IgD-negative memory B cell (primary cell): ENCODE results near the gene ACAP1. TPM values are rescaled to one million over a fixed set of nuclear protein-coding genes. Genes with fewer than 3 reads are reported as not detected.

ENCODE experiments used
- H3K27ac Mint-ChIP-seq, 3 donors: one replicate each; pipeline ENCODE4 v1.8.0; 2020 to 2022; ENCODE audit warnings: mild to moderate bottlenecking in 3 of 3, mixed read lengths in 3 of 3, moderate library complexity in 1 of 3
- H3K27me3 Mint-ChIP-seq: one replicate; pipeline ENCODE4 v1.8.0; 2021; ENCODE audit warnings: mixed read lengths
- H3K36me3 Mint-ChIP-seq: one replicate; pipeline ENCODE4 v1.8.0; 2020; ENCODE audit warnings: mild to moderate bottlenecking, mixed read lengths
- H3K4me1 Mint-ChIP-seq, 3 donors: one replicate each; pipeline ENCODE4 v1.8.0; 2020 to 2022; ENCODE audit warnings: mixed read lengths in 3 of 3, mild to moderate bottlenecking in 1 of 3
- H3K4me3 Mint-ChIP-seq, 4 donors: one replicate each; pipeline ENCODE4 v1.8.0; 2020 to 2022; ENCODE audit warnings: mild to moderate bottlenecking in 4 of 4, mixed read lengths in 4 of 4, moderate library complexity in 3 of 4
- H3K9me3 Mint-ChIP-seq, 3 donors: one replicate each; pipeline ENCODE4 v1.8.0; 2020 to 2021; ENCODE audit warnings: mixed read lengths in 3 of 3, mild to moderate bottlenecking in 1 of 3
- polyA plus RNA-seq: library from polyadenylated mRNA; unstranded; fragments of 300-500 nt; fragmentation: Illumina TruSeq; gene quantifications from one replicate; pipeline ENCODE4 v1.2.3, GENCODE V29; 2021

The ACAP1 gene
- polyA plus RNA-seq, 1 donor from 2014 or later = 251 TPM

DNA sequence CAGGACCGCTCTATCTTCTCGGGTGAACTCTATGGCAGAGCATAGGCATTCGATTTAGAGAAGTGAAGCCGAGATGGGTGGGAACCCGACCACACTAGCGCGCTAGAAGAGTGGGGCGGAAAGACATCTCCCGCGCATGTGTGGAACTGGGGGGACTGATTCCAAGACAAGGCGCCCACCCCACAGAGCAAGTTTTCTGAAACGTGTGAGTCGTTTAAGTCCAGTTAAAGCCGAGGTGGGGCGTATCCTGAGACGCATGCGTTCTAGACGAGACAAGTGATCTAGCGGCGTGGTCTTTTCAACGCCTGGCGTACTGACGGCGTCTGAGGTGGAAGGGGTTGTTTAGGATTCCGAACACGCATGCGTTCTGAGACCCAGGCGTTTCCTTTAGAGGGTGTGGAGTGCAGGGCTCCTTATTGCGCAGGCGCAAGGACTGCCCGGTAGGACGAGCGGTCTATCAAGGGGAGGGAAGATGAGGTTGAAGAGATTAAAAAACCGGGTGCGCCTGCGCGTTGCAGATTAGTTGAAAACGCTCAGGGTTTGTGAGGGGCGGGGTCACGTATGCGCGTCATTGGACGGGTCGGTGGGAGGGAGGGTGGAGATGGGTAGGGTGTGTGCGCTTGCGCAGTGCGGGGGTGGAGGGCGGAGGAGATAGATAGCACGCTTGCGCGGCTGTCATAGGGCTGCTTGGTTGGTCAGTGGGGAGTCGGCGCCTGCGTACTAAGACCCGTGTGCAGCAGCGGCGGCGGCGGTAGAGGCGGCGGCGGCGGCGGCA is 29.2 kb upstream of the ACAP1 start, which contains the start of gene EIF5A:
Gene EIF5A, plus strand, starts transcription at position 718 of the 775 bp plus-strand sequence. CDS start 2,008 bp downstream, outside the sequence.
- peak within 1 kb of the TSS; percentile 91 to 99 (median 96) for H3K4me3 Mint-ChIP-seq

DNA sequence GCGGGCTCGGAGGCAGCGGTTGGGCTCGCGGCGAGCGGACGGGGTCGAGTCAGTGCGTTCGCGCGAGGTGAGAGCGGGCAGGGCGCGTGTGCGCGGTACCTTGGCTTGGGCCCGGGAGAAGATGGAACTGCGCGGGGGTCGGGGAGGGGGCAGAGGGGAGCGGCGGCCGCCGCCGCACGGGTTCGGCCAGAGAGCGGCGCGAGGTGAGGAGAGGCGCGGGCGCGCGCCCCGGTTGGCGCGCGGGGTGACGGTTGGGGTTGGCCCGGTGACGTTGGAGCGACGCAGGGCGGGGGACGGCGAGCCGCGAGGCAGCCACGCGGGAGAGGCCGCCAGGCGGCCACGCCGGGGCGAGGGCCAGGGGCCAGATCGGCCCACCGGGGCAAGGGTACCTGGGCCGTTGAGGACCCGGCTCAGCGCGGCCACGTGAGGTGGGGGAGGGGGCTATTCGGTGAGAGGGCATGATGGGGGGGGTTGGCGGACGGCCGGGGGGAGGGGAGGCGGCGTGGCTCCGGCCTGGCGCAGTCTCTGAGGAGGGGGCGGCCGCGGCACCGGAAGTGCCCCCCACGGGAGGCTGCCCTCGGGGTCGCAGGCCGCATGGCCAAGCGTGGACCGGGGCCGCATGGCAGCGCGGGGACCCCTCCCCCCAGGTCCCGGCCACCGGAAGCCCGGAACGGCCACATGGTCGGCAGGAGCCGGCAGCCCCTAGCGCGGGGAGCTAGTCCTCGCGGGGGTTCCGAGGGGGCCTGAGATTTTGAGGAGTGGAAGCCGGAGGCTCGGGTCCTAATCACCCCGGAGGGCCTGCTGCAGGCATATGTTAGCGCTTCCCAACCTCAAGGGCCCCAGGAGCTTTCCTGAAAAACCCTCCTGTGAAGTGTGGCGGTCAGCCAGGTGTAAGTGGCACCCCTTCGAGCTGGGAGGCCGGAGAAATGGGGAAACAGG is 28.4 kb upstream of the ACAP1 start:
- Mint-ChIP-seq H3K36me3 (peaks cover 6% of the 10 kb centered on the region), H3K4me1 (peaks cover 14 to 32% (median 18%) of the 10 kb centered on the region in 3 donors), H3K4me3 (peak overlapping the region; percentile 91 to 99 (median 96)), H3K27me3 (peaks cover 2% of the 10 kb centered on the region), H3K27ac (peak overlapping the region; percentile 95 to 100 (median 99)), H3K9me3 (no peaks in the 10 kb centered on the region)

More for the DNA sequence above, 29.2 kb upstream of the ACAP1 start, which contains the start of gene EIF5A:
- Mint-ChIP-seq H3K9me3 (no peaks in the 10 kb centered on the region), H3K4me1 (peaks cover 14 to 28% (median 16%) of the 10 kb centered on the region in 3 donors), H3K27me3 (peaks cover 2% of the 10 kb centered on the region), H3K27ac (peak within 1 kb of the TSS; percentile 95 to 100 (median 99)), H3K36me3 (peaks cover 6% of the 10 kb centered on the region)

DNA sequence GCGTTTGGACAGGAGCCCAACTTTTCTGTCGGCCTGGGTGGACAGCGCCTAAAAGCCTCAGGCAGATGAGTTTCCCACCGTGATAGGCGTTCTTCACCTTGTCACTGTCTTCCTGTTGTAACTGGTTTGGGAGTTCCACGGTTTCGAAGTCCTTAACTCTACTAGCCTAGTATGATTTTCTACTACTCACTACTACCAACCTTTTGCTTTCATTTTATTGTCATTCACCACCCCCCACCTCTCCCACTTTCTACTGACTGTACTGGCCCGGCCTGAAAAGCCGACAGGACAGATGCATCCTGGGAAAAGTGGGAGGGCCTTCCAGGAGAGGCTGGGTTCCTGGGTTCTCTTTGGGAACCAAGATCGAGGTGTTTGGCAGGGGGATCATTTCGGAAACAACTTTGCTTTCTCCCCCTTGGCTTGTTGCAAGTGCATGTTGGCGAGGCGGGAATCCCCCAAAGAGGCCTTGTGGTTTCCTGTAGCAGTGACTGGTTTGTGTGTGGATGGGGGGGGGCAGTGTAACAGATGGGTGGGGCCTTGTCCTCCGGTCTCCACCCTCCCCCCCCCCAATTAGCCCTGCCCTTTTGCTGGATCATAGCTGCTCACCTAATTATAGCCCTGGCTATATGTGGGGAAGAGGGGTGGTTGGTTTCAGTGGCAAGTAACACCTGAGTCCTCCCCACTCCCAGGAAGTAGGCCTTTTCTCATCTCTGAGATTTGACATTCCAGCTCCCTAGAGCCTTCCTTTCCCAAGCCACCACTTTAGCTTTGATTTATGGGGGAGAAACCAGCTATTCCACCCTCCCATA is 27.5 kb upstream of the ACAP1 start:
- H3K27ac Mint-ChIP-seq = peak overlapping the region; percentile 95 to 99 (median 99)
- H3K9me3 Mint-ChIP-seq = no peaks in the 10 kb centered on the region
- peaks cover 14 to 39% (median 23%) of the 10 kb centered on the region in 3 donors for H3K4me1 Mint-ChIP-seq
- peak overlapping the region; percentile 91 to 99 (median 96) for H3K4me3 Mint-ChIP-seq
- peaks cover 6% of the 10 kb centered on the region for H3K36me3 Mint-ChIP-seq
- H3K27me3 Mint-ChIP-seq = peaks cover 2% of the 10 kb centered on the region

DNA sequence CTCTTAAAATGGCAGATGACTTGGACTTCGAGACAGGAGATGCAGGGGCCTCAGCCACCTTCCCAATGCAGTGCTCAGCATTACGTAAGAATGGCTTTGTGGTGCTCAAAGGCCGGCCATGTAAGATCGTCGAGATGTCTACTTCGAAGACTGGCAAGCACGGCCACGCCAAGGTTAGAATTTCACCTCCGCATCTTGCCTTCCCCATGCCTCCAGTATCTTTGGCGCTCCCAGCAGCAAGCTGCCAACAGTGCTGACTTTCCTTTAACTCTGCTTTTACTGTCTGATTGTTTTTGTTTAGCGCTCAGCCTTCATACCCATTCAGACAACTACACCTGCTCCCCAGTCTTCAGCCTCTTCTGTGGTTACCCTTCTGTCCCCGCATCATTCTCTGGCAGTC is 26.7 kb upstream of the ACAP1 start:
- no peaks in the 10 kb centered on the region for H3K9me3 Mint-ChIP-seq
- peak overlapping the region; percentile 91 to 99 (median 96) for H3K4me3 Mint-ChIP-seq
- H3K27me3 Mint-ChIP-seq = peaks cover 2% of the 10 kb centered on the region
- peaks cover 20 to 46% (median 26%) of the 10 kb centered on the region in 3 donors for H3K4me1 Mint-ChIP-seq
- H3K36me3 Mint-ChIP-seq = peaks cover 6% of the 10 kb centered on the region
- peak overlapping the region; percentile 95 to 99 (median 99) for H3K27ac Mint-ChIP-seq

DNA sequence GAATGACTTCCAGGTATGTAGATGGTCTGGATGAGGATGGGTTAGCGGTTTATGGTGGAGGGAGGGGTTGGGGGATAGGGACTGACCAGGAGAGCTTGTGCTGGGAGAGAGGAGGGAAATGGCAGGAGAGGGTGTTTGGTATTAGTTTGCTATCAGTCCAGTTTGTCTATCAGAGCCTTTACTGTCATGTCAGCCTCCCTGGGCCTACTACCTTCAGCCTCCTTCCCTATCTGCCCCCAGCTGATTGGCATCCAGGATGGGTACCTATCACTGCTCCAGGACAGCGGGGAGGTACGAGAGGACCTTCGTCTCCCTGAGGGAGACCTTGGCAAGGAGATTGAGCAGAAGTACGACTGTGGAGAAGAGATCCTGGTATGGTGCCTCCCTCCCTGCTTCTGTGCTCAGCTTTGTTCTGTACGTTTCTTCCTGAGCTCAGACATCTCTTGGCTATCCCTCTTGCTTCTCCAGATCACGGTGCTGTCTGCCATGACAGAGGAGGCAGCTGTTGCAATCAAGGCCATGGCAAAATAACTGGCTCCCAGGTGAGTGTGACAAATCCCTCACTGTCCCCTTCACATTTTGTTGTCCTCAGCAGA is 25.1 kb upstream of the ACAP1 start:
- peaks cover 2% of the 10 kb centered on the region for H3K27me3 Mint-ChIP-seq
- H3K4me3 Mint-ChIP-seq = peak overlapping the region in 2 of 4 donors; percentile 75 to 91
- peaks cover 6% of the 10 kb centered on the region for H3K36me3 Mint-ChIP-seq
- no peaks in the 10 kb centered on the region for H3K9me3 Mint-ChIP-seq
- H3K27ac Mint-ChIP-seq = peak overlapping the region in 2 of 3 donors; percentile 59 to 95
- H3K4me1 Mint-ChIP-seq = peaks cover 26 to 46% (median 27%) of the 10 kb centered on the region in 3 donors

DNA sequence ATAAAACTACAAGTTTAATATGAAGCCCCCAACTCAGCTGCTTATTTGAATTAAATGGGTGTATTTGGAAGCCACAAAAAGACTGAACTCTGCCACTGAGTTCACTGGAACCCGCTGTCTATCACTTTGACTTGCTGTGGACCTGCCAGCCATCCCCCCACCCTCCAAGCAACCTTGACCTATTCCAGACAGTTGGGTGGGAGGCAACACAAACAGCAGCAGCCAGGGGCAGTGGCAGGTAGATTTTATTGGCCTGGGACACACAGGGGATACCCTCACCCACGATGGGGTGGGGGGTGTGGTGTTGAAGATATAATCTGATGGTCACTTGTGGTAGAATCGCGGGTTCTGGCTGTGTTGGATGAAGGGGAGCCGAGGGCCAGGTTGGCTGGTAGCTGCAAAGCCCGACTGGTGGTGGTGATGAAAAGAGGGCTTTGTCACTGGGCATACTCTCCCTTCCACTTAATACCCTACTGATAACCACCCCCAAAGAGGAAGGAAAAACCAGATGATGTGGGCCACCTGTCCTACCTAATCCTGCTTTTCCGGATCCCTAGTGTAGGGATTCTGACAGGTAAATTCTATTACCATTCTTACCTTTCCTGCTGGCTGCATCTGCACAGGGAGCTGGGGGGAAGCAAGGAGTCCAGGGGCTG is 23.8 kb upstream of the ACAP1 start:
- Mint-ChIP-seq H3K9me3 (no peaks in the 10 kb centered on the region), H3K27me3 (no peaks in the 10 kb centered on the region), H3K4me3 (peak overlapping the region in 3 of 4 donors; percentile 55 to 98 (median 78)), H3K36me3 (peaks cover 6% of the 10 kb centered on the region), H3K4me1 (peaks cover 27 to 46% (median 27%) of the 10 kb centered on the region in 3 donors), H3K27ac (peak overlapping the region; percentile 86 to 99 (median 97))

DNA sequence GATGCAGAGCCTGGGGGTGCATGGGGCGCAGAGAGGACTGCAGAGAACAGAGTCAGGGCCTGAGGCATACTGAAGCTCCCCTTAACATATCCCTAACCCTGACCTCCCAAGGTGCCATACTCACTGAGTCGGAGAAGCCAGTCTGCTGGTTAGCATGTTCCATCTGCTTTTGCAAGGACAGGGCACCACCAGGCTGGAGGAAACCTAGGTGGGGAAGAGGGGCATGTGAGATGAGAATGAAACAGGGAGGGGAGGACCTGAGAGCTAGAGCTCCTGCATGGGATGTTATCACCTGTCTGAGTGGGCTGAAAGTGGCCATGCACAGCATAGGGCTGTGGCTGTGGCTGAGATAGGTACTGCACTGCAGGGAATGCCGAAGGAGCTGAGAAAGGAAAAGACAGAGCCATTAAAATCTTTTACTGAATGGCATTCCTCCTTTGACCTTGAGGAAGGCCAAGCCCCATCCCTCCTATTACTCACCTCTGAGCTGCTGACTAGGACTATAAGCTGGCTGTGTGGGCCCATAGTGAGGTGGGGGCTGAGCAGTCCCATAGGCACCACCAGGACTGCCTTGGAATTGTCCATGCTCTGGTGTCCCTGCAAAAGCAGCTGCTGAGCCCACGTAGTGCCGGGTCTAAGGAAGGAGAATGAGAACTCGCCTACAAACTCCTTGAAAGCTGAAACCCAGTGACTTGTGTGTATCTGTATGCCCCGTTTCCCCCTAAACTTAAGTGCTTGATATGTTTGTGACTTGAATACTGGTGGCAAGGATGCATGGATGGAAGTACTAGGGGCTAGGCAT is 23.0 kb upstream of the ACAP1 start:
- peaks cover 27 to 46% (median 27%) of the 10 kb centered on the region in 3 donors for H3K4me1 Mint-ChIP-seq
- H3K27ac Mint-ChIP-seq = peak overlapping the region; percentile 92 to 99 (median 97)
- no peaks in the 10 kb centered on the region for H3K9me3 Mint-ChIP-seq
- H3K36me3 Mint-ChIP-seq = peaks cover 6% of the 10 kb centered on the region
- H3K4me3 Mint-ChIP-seq = peak overlapping the region; percentile 78 to 98 (median 86)
- H3K27me3 Mint-ChIP-seq = no peaks in the 10 kb centered on the region

DNA sequence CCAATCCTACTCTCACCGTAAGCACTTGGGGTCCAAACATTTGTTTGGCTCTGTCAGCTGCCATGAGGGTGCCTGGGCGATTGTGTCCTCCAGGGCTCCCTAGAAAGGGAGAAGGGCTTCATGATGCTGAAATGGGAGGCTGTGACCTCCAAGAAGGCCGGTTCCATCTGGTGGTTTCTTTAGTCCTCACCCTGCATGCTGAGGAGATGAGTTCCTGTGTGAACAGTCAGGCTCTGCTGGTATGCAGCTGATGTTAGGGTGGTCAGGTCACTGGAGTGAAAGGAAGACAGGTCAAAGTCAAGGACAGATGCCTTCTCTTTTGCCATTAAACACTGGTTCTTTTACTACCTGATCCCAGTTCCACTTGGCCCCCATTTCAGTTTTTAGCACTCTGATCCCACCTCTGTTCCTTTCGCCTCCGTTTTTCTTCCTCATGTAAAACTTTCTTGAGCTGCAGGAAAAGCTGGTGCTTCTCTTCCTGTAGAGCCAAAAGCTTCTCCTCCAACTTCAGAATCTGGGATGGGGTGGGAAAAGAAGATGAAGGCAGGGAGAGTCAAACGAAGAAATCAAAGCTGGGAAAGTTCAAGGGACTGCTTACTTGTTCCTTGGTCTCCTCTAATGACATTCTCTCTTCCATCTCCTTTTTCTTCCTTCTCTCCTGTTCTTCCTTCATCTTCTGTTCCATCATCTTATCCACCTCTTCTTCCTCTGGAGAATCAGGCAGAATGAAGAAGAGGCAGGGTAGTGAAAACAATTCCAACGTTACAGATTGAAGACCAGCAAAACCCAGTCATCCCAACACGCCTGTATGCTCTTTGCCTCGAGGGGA is 22.2 kb upstream of the ACAP1 start:
- Mint-ChIP-seq H3K27me3 (no peaks in the 10 kb centered on the region), H3K27ac (peak overlapping the region; percentile 92 to 99 (median 97)), H3K36me3 (peaks cover 4% of the 10 kb centered on the region), H3K9me3 (no peaks in the 10 kb centered on the region), H3K4me3 (peak overlapping the region; percentile 81 to 98 (median 90)), H3K4me1 (peaks cover 23 to 43% (median 24%) of the 10 kb centered on the region in 3 donors)

DNA sequence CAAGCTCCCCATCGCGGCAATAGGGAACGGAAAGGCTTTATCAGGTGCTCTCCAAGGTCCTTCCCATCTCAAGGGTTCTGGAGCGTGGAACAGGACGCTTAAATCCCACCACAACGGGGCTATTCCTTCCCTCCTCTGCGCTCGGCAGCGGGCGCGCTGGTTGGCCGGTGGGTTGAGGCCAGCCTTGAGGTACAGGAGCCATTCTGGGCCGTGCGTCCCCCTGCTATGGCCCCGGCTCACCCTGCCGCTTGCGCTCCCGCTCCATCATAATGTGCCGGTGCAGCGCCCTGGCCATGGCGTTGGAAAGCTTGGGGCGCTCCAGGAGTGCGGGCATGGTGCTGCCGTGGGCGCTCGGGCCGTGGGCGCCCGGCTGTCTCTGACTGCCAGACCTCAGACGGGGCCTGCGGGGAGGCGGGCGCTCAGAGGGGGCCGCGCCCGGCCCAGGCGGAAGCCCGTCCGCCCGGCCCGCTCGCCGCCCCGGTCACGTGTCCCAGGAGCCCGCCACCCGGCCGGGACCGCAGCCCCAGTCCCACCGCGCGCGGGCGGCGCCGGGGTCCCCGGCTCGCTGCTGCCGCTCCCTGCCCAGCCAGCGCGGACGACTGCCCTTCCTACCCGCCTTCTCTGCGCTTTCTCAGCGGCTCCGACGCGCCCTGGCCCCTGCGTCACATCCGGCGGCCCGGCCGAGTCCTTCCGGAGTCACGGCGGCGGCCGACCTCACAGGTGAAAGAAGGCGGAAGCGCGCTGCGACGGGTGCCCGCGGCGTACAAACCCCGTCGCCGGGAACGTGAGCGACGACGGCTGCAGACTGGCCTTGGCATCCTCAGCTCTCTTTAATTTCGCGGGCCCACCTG is 21.4 kb upstream of the ACAP1 start, which contains the start of gene GPS2:
Gene GPS2, minus strand, starts transcription at position 642 of the 851 bp plus-strand sequence. Its CDS starts 308 bp downstream, at position 334.
- no peaks in the 10 kb centered on the region for H3K9me3 Mint-ChIP-seq
- H3K36me3 Mint-ChIP-seq = peaks cover 3% of the 10 kb centered on the region
- no peaks in the 10 kb centered on the region for H3K27me3 Mint-ChIP-seq
- H3K4me3 Mint-ChIP-seq = peak within 1 kb of the TSS; percentile 91 to 98 (median 94)
- peak within 1 kb of the TSS; percentile 95 to 99 (median 96) for H3K27ac Mint-ChIP-seq
- H3K4me1 Mint-ChIP-seq = peaks cover 20 to 36% (median 21%) of the 10 kb centered on the region in 3 donors

DNA sequence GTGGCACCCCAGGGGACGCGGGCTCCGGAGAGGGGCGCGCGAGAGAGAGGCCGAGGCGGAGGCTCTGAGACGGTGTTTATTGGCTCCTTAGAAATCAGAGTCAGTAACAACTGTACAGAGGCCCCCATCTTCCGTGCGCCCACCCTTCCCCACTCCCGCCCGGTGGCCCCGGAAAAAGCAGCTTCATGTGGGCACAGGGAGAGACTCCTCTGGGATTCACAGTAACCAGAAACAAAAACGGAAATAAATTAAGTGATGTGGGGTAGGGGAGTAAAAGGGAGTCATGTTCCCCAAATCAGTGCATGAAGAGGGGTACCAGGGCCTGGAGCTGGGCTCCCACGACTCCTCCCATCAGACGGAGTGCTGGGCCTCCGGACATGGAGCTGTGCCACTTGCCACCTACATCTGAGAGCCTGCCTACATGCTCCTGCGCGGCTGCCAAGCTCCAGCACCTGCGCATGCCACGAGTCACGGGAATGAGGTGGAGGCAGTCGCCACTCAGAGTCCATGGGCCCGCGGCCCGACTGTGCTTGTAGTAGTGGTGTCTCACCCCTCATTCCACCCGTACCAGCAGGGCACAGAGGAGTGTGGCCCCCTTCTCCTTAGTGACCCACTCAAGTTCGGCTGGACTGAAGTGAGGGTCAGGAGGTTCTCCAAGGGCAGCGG is 20.6 kb upstream of the ACAP1 start:
- Mint-ChIP-seq H3K4me1 (peaks cover 12 to 28% (median 14%) of the 10 kb centered on the region in 3 donors), H3K27me3 (no peaks in the 10 kb centered on the region), H3K9me3 (no peaks in the 10 kb centered on the region), H3K27ac (peak overlapping the region; percentile 95 to 99 (median 96)), H3K4me3 (peak overlapping the region; percentile 91 to 98 (median 94)), H3K36me3 (no peaks in the 10 kb centered on the region)
